ENCODE results near the gene CMTM1. TPM values are rescaled to one million over a fixed set of nuclear protein-coding genes. Genes with fewer than 3 reads are reported as not detected.

CMTM1 gene
- total and polyA plus RNA-seq, 2 experiments from 2014 or later, result 1.4 to 1.9 TPM

- no peaks in the 10 kb centered on the region for H4K20me1 ChIP-seq (replicated peaks; ENCODE audit: insufficient read depth)
- H3K9me2 ChIP-seq (ENCODE audit: insufficient read depth), result no peaks in the 10 kb centered on the region
- Mint-ChIP-seq H3K9me3 (peaks cover 10% of the 10 kb centered on the region), H3K4me1 (peaks cover 9% of the 10 kb centered on the region), H3K27me3 (ENCODE audit: insufficient read depth, low read depth, poor library complexity) (peaks cover 21% of the 10 kb centered on the region), H3K4me3 (no peak overlapping the region), H3K27ac (no peak overlapping the region), H3K36me3 (ENCODE audit: low read depth) (peaks cover 9% of the 10 kb centered on the region; the same call in 2 of the 3 replicates)
- no peak overlapping the region for H3K4me3 ChIP-seq
- peaks cover 3% of the 10 kb centered on the region for H3K4me1 ChIP-seq (ENCODE audit: insufficient read depth)
- no peak for TF ChIP-seq ZNF331 (CRISPR knock-in tag; IDR thresholded peaks at IDR 0.05; ENCODE audit: low read depth)
- TF ChIP-seq EZH2 (IDR thresholded peaks at IDR 0.05; ENCODE audit: low read depth, unreplicated experiment), result no peak
- TF ChIP-seq EZH2phosphoT487 (IDR thresholded peaks at IDR 0.05; ENCODE audit: unreplicated experiment), result no peak
- no peak for TF ChIP-seq JUNB (IDR thresholded peaks at IDR 0.05; ENCODE audit: unreplicated experiment)
- TF ChIP-seq NANOG (IDR thresholded peaks at IDR 0.05; ENCODE audit: borderline replicate concordance), result no peak
- TF ChIP-seq ZNF114 (CRISPR knock-in tag; IDR thresholded peaks at IDR 0.05), result no peak
- DNase-seq (ENCODE audit: low spot score), result no peak
- no peak for ATAC-seq
- H3F3A ChIP-seq (replicated peaks; ENCODE audit: low read depth), result no peaks in the 10 kb centered on the region
- H3K27me3 ChIP-seq (ENCODE audit: insufficient read depth), result peaks cover 7% of the 10 kb centered on the region
- no peaks in the 10 kb centered on the region for H3K36me3 ChIP-seq (ENCODE audit: insufficient read depth)
- no peak overlapping the region for H3K27ac ChIP-seq (ENCODE audit: low read depth)
- H3K79me2 ChIP-seq (replicated peaks; ENCODE audit: insufficient read depth), result no peaks in the 10 kb centered on the region
- no peak overlapping the region for H3K4me2 ChIP-seq
- no peak overlapping the region for H2AFZ ChIP-seq
These were observed 33.5 kb downstream of the CMTM1 start for GRCh38 chr16:66599726-66600125.

- ATAC-seq (no peak), DNase-seq (ENCODE audit: low spot score) (no peak)
- Histone ChIP-seq H3K9me2 (ENCODE audit: insufficient read depth) (no peaks in the 10 kb centered on the region), H2AFZ (no peak overlapping the region), H3F3A (replicated peaks; ENCODE audit: low read depth) (no peaks in the 10 kb centered on the region), H3K4me1 (ENCODE audit: insufficient read depth) (peaks cover 3% of the 10 kb centered on the region), H4K20me1 (replicated peaks; ENCODE audit: insufficient read depth) (no peaks in the 10 kb centered on the region), H3K27ac (ENCODE audit: low read depth) (no peak overlapping the region), H3K36me3 (ENCODE audit: insufficient read depth) (no peaks in the 10 kb centered on the region), H3K79me2 (replicated peaks; ENCODE audit: insufficient read depth) (no peaks in the 10 kb centered on the region), H3K27me3 (ENCODE audit: insufficient read depth) (peaks cover 7% of the 10 kb centered on the region), H3K4me2 (no peak overlapping the region), H3K4me3 (no peak overlapping the region)
- TF ChIP-seq, protein P1, sequence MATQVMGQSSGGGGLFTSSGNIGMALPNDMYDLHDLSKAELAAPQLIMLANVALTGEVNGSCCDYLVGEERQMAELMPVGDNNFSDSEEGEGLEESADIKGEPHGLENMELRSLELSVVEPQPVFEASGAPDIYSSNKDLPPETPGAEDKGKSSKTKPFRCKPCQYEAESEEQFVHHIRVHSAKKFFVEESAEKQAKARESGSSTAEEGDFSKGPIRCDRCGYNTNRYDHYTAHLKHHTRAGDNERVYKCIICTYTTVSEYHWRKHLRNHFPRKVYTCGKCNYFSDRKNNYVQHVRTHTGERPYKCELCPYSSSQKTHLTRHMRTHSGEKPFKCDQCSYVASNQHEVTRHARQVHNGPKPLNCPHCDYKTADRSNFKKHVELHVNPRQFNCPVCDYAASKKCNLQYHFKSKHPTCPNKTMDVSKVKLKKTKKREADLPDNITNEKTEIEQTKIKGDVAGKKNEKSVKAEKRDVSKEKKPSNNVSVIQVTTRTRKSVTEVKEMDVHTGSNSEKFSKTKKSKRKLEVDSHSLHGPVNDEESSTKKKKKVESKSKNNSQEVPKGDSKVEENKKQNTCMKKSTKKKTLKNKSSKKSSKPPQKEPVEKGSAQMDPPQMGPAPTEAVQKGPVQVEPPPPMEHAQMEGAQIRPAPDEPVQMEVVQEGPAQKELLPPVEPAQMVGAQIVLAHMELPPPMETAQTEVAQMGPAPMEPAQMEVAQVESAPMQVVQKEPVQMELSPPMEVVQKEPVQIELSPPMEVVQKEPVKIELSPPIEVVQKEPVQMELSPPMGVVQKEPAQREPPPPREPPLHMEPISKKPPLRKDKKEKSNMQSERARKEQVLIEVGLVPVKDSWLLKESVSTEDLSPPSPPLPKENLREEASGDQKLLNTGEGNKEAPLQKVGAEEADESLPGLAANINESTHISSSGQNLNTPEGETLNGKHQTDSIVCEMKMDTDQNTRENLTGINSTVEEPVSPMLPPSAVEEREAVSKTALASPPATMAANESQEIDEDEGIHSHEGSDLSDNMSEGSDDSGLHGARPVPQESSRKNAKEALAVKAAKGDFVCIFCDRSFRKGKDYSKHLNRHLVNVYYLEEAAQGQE (IDR thresholded peaks at IDR 0.05; ENCODE audit: unreplicated experiment), result no peak
- TF ChIP-seq EZH2phosphoT487 (IDR thresholded peaks at IDR 0.05; ENCODE audit: unreplicated experiment) (no peak), NANOG (IDR thresholded peaks at IDR 0.05; ENCODE audit: borderline replicate concordance) (no peak), CREB1 (CRISPR knock-in tag; IDR thresholded peaks at IDR 0.05; ENCODE audit: low read depth) (no peak), JUNB (IDR thresholded peaks at IDR 0.05; ENCODE audit: unreplicated experiment) (no peak), ZNF114 (CRISPR knock-in tag; IDR thresholded peaks at IDR 0.05) (no peak), ZNF462 (CRISPR knock-in tag; IDR thresholded peaks at IDR 0.05) (no peak), ZNF331 (CRISPR knock-in tag; IDR thresholded peaks at IDR 0.05; ENCODE audit: low read depth) (no peak), STAT1 (IDR thresholded peaks at IDR 0.05; ENCODE audit: unreplicated experiment) (no peak), EZH2 (IDR thresholded peaks at IDR 0.05; ENCODE audit: low read depth, unreplicated experiment) (no peak)
- TF ChIP-seq, protein P2, sequence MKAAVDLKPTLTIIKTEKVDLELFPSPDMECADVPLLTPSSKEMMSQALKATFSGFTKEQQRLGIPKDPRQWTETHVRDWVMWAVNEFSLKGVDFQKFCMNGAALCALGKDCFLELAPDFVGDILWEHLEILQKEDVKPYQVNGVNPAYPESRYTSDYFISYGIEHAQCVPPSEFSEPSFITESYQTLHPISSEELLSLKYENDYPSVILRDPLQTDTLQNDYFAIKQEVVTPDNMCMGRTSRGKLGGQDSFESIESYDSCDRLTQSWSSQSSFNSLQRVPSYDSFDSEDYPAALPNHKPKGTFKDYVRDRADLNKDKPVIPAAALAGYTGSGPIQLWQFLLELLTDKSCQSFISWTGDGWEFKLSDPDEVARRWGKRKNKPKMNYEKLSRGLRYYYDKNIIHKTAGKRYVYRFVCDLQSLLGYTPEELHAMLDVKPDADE (IDR thresholded peaks at IDR 0.05), result no peak
- Mint-ChIP-seq H3K27ac (no peak overlapping the region), H3K4me3 (no peak overlapping the region), H3K27me3 (ENCODE audit: insufficient read depth, low read depth, poor library complexity) (peaks cover 18% of the 10 kb centered on the region), H3K36me3 (ENCODE audit: low read depth) (peaks cover 9% of the 10 kb centered on the region; the same call in 2 of the 3 replicates), H3K4me1 (peaks cover 9% of the 10 kb centered on the region), H3K9me3 (peaks cover 10% of the 10 kb centered on the region)
These were observed 34.2 kb downstream of the CMTM1 start for GRCh38 chr16:66600477-66600876.
